ENCODE measurements around the gene CLASRP. TPM values are rescaled to one million over a fixed set of nuclear protein-coding genes. Genes with fewer than 3 reads are reported as not detected.
A peak's percentile ranks its signal among the peaks of the same experiment; 100 is the strongest.

CLASRP gene
- total RNA-seq, 1 experiment from 2014 or later = 87.1 TPM

DNA sequence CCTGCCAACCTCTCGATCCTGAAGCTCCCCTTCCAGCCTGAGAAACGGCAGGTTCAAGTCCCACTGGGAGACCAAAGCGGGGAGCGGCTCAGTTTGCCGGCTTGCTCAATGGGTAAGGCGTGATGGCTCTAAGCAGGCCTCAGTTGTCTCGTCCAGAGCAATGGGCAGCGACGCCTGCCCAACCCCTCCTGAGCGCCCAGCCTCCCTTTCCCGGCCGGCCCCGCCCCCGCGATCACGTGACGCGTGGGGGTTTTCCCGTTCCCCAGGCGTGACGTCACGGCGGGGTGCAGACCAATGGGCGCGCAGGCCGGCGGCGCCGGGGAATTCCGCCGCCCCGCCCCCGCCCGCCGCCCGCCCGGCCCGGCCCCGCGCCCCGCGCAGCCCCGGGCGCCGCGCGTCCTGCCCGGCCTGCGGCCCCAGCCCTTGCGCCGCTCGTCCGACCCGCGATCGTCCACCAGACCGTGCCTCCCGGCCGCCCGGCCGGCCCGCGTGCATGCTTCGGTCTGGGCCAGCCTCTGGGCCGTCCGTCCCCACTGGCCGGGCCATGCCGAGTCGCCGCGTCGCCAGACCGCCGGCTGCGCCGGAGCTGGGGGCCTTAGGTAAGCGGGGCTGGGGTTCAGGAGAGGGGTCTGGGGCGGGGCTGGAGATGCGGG lies 37.6 kb upstream of the CLASRP start, which contains the start of gene RELB:
Gene RELB (plus strand): TSS at position 378 of the 653 bp plus-strand sequence. CDS start 116 bp downstream, at position 494.
- Histone ChIP-seq H2BK12ac (ENCODE audit: insufficient read length, low read depth, low read length) (no peak within 1 kb of the TSS), H4K20me1 (ENCODE audit: control insufficient read depth, insufficient read depth, insufficient read length) (no peaks in the 10 kb centered on the region), H3K4me2 (ENCODE audit: insufficient read depth, insufficient read length, low read length) (peak within 1 kb of the TSS; percentile 85), H3K4me1 (ENCODE audit: insufficient read depth, low read length) (no peaks in the 10 kb centered on the region), H2AK5ac (ENCODE audit: insufficient read length, low read length) (no peak within 1 kb of the TSS), H4K91ac (ENCODE audit: insufficient read length, low read depth, low read length) (no peak within 1 kb of the TSS), H3K9ac (ENCODE audit: extremely low read depth, insufficient read length, low read length) (peak within 1 kb of the TSS; percentile 72), H3K27ac (ENCODE audit: insufficient read length, low read depth, low read length) (no peak within 1 kb of the TSS), H3K79me1 (ENCODE audit: insufficient read depth, low read depth, low read length, poor library complexity, severe bottlenecking) (no peaks in the 10 kb centered on the region), H2BK120ac (ENCODE audit: low read depth, low read length, poor library complexity, severe bottlenecking) (peak within 1 kb of the TSS; percentile 96), H2AFZ (ENCODE audit: low read length) (no peak within 1 kb of the TSS), H3K27me3 (ENCODE audit: insufficient read depth, low read length) (no peaks in the 10 kb centered on the region), H3K56ac (ENCODE audit: insufficient read length, low read depth, low read length) (no peak within 1 kb of the TSS), H2BK5ac (ENCODE audit: insufficient read length, low read length) (no peak within 1 kb of the TSS), H4K8ac (replicated peaks; ENCODE audit: insufficient read length, low read depth, low read length) (no peak within 1 kb of the TSS), H4K5ac (ENCODE audit: insufficient read length, low read depth, low read length) (no peak within 1 kb of the TSS), H3K14ac (ENCODE audit: insufficient read depth, low read length) (peak within 1 kb of the TSS; percentile 89), H3K79me2 (ENCODE audit: insufficient read depth, low read length) (no peaks in the 10 kb centered on the region), H3K9me3 (ENCODE audit: control insufficient read depth, low read depth, low read length) (no peaks in the 10 kb centered on the region), H3K18ac (ENCODE audit: insufficient read length, low read depth, low read length) (peak within 1 kb of the TSS; percentile 85), H2BK20ac (ENCODE audit: low read depth, low read length, poor library complexity, severe bottlenecking) (no peak within 1 kb of the TSS), H2BK15ac (ENCODE audit: low read depth, low read length) (no peak within 1 kb of the TSS), H3K4ac (ENCODE audit: low read depth, low read length) (no peak within 1 kb of the TSS), H3K23me2 (ENCODE audit: insufficient read length, low read depth, low read length, poor library complexity, severe bottlenecking) (no peaks in the 10 kb centered on the region), H3T11ph (ENCODE audit: low read length) (no peak within 1 kb of the TSS), H3K23ac (ENCODE audit: insufficient read length, low read depth, low read length) (no peak within 1 kb of the TSS)
- peak; percentile 92 for DNase-seq
- Mint-ChIP-seq H3K27ac (peak within 1 kb of the TSS; percentile 74 to 99 (median 97); a peak in 6 of 7 replicates), H3K9me3 (no peaks in the 10 kb centered on the region), H3K27me3 (ENCODE audit: low read depth) (peaks cover 8% of the 10 kb centered on the region), H3K4me3 (peak within 1 kb of the TSS; percentile 89 to 94), H3K36me3 (ENCODE audit: insufficient read depth in 1 of 3, low read depth in 3 of 3) (peaks cover 0 to 3% (median 0%) of the 10 kb centered on the region in 3 experiments; a peak in 1 of 7 replicates), H3K4me1 (peaks cover 2 to 9% of the 10 kb centered on the region in 2 experiments; a peak in 3 of 4 replicates)
- TF ChIP-seq, protein P1, sequence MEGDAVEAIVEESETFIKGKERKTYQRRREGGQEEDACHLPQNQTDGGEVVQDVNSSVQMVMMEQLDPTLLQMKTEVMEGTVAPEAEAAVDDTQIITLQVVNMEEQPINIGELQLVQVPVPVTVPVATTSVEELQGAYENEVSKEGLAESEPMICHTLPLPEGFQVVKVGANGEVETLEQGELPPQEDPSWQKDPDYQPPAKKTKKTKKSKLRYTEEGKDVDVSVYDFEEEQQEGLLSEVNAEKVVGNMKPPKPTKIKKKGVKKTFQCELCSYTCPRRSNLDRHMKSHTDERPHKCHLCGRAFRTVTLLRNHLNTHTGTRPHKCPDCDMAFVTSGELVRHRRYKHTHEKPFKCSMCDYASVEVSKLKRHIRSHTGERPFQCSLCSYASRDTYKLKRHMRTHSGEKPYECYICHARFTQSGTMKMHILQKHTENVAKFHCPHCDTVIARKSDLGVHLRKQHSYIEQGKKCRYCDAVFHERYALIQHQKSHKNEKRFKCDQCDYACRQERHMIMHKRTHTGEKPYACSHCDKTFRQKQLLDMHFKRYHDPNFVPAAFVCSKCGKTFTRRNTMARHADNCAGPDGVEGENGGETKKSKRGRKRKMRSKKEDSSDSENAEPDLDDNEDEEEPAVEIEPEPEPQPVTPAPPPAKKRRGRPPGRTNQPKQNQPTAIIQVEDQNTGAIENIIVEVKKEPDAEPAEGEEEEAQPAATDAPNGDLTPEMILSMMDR (conservative IDR thresholded peaks at IDR 0.05) = no peak
- WGBS (ENCODE audit: extremely low coverage, insufficient read length, low lambda C conversion rate) = no CpG with 5 or more reads among the region's 79 CpGs
